KOPT-K1 (cell line): ENCODE data around the gene CALML4.
"Not testable (repeated sequence)": the region's sequence is repeated elsewhere in the genome, so short reads cannot be mapped to it uniquely, and the experiment has no call there.

Experiments
- H3K27ac ChIP-seq: fragments of 200-600 bp; sonication (generic); 2 replicates; pipeline ENCODE4 v1.5.1; 2016; ENCODE audit warnings: antibody characterized with exemption, mild to moderate bottlenecking, low read depth, low read length; ENCODE audit not compliant: poor library complexity, severe bottlenecking
- H3K36me3 ChIP-seq: fragments of 200-600 bp; sonication (generic); 2 replicates; pipeline ENCODE4 v1.5.1; 2017; ENCODE audit warnings: antibody characterized with exemption, mild to moderate bottlenecking, low read length, moderate library complexity; ENCODE audit not compliant: insufficient read depth
- H3K9me3 ChIP-seq: fragments of 200-600 bp; sonication (generic); 2 replicates; pipeline ENCODE4 v1.5.1; 2017; ENCODE audit warnings: antibody characterized with exemption, low read length, mild to moderate bottlenecking; ENCODE audit not compliant: insufficient read depth, poor library complexity, severe bottlenecking

Gene CALML4

GRCh38 chr15:68192804-68193486 lies 12.2 kb downstream of the CALML4 start:
- peaks cover 85% of the 10 kb centered on the region for H3K36me3 ChIP-seq
- no peak overlapping the region for H3K27ac ChIP-seq

GRCh38 chr15:68192117-68192516 lies 13.0 kb downstream of the CALML4 start:
- Histone ChIP-seq H3K27ac (no peak overlapping the region), H3K36me3 (peaks cover 85% of the 10 kb centered on the region), H3K9me3 (no peaks in the 10 kb centered on the region)

More at GRCh38 chr15:68192804-68193486, 12.2 kb downstream of the CALML4 start:
- H3K9me3 ChIP-seq: no peaks in the 10 kb centered on the region

- Histone ChIP-seq H3K36me3 (peaks cover 89% of the 10 kb centered on the region), H3K9me3 (no peaks in the 10 kb centered on the region), H3K27ac (no peak overlapping the region)
These were observed 13.6 kb downstream of the CALML4 start for GRCh38 chr15:68191555-68191954.

DNA sequence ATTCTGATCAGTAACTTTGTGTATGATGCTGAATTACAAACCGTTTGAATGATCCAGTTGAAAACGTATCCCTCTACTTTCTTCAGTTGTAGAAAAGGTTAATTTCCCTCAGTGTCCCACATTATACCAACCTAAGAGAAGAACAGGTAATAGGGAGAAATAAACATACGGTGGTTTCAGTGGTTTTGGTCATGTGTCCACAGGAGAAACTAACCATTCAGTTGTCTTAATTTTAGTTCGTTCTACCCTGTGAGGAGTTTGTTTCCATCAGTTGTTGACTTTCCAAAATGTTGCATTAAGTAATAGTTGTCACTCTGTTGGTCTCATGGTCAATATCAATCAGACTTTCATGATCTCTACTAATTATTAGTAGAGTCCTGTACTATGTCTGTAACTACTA lies 15.1 kb downstream of the CALML4 start:
- no peaks in the 10 kb centered on the region for H3K9me3 ChIP-seq
- H3K27ac ChIP-seq: no peak overlapping the region
- H3K36me3 ChIP-seq: peaks cover 89% of the 10 kb centered on the region

GRCh38 chr15:68188647-68189046 lies 16.5 kb downstream of the CALML4 start:
- peaks cover 93% of the 10 kb centered on the region for H3K36me3 ChIP-seq
- H3K27ac ChIP-seq: no peak overlapping the region
- no peaks in the 10 kb centered on the region for H3K9me3 ChIP-seq

GRCh38 chr15:68187559-68187958 lies 17.6 kb downstream of the CALML4 start:
- Histone ChIP-seq H3K27ac (no peak overlapping the region), H3K36me3 (peaks cover 93% of the 10 kb centered on the region), H3K9me3 (no peaks in the 10 kb centered on the region)

DNA sequence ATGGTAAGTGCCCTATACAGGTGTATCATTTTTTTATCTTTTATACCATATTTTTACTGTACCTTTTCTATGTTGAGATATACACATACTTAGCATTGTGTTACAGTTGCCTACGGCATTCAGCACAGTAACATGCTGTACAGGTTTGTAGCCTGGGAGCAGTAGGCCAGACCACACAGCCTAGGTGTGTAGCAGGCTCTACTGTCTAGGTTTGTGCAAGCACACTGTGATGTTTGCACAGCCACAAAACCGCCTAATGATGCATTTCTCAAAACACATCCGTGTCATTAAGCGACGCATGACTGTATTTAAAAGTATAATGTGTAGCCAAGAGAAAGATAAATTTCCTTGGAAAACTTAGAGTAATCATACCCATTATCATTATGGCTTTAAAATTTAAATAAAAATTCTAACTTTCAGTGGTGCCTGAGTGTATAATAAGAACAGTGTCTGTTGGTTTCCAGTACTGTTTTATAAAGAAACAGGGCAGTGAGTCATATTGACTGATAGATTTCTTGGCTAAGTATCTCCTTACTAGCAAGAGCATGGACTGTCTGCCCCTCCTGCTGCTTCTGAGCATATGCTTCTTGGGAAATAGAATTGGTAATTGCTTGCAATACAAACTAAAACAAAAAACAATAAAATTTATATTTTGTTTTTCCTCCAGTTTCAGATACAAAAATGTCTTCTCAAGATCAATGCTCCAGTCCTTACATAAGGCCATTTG lies 18.3 kb downstream of the CALML4 start:
- H3K36me3 ChIP-seq: peaks cover 92% of the 10 kb centered on the region
- H3K9me3 ChIP-seq: no peaks in the 10 kb centered on the region
- H3K27ac ChIP-seq: no peak overlapping the region

- Histone ChIP-seq H3K36me3 (peaks cover 93% of the 10 kb centered on the region), H3K9me3 (no peaks in the 10 kb centered on the region), H3K27ac (no peak overlapping the region)
These were observed 20.3 kb downstream of the CALML4 start for GRCh38 chr15:68184616-68185480.

GRCh38 chr15:68183616-68184315 lies 21.4 kb downstream of the CALML4 start:
- Histone ChIP-seq H3K9me3 (no peaks in the 10 kb centered on the region), H3K36me3 (peaks cover 93% of the 10 kb centered on the region), H3K27ac (no peak overlapping the region)

DNA sequence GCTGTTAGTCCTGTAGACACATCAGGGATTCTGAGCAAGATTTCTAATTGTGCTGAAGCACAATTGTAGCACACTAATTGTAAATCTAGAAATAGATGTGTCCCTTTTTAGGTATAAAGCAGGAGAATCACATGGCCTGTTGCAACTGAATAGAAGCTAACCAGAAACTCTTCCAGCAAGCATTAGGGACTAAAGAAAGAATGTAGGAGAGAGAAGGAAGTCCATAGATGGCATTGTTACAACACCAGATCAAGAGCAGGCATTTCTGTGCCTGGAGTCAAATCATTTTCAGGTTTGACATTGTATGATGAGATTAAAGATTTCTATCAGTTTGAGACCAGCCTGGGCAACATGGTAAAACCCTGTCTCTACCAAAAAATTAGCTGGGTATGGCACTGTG lies 27.4 kb downstream of the CALML4 start:
- Histone ChIP-seq H3K9me3 (no peaks in the 10 kb centered on the region), H3K36me3 (peaks cover 85% of the 10 kb centered on the region), H3K27ac (no peak overlapping the region)

DNA sequence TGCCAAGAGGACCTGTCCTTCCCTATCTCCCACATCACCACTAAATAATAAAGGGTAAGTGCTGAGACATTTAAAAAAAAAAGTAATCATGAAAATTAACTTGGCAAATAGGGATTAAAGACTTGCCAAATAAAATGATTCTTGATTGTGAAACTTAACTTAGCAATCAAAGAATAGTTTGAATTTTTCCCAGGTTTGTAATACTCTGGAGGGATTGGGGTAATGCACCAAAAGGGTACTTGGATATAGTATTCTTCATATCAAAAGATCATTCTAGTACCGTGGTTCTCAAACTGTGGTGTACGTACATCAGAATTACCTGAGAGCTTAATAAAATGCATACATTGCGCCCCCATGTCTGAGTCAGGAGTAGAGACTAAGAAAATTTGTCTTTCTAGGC lies 28.5 kb downstream of the CALML4 start:
- no peak overlapping the region for H3K27ac ChIP-seq
- peaks cover 74% of the 10 kb centered on the region for H3K36me3 ChIP-seq
- no peaks in the 10 kb centered on the region for H3K9me3 ChIP-seq

DNA sequence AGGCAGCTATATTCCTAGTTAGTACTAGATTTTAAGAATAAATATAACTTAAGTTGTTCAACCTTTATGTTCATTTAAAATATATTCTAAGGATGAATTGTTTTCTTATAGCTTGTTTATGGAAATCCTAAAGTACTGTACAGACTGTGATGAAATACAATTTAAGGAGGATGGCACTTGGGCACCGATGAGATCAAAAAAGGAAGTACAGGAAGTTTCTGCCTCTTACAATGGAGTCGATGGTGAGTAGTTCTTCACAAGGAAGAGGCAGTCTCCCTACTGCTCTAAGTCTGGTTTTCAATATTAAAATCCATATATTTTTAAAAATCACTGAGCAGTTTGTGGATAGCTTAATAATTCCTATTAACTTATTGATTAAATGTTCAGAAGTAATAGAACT lies 29.6 kb downstream of the CALML4 start:
- Histone ChIP-seq H3K36me3 (peaks cover 63% of the 10 kb centered on the region), H3K27ac (no peak overlapping the region), H3K9me3 (no peaks in the 10 kb centered on the region)

- Histone ChIP-seq H3K27ac (no peak overlapping the region), H3K9me3 (no peaks in the 10 kb centered on the region), H3K36me3 (peaks cover 51% of the 10 kb centered on the region)
These were observed 32.0 kb downstream of the CALML4 start for GRCh38 chr15:68173119-68173518.

DNA sequence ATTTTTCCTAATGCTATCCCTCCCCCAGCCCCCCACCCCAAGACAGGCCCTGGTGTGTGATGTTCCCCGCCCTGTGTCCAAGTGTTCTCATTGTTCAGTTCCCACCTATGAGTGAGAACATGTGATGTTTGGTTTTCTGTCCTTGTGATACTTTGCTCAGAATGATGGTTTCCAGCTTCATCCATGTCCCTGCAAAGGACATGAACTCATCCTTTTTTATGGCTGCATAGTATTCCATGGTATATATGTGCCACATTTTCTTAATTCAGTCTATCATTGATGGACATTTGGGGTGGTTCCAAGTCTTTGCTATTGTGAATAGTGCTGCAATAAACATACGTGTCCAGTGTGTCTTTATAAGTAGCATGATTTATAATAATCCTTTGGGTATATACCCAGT lies 33.1 kb downstream of the CALML4 start:
- not testable (repeated sequence) for H3K27ac ChIP-seq, H3K9me3 ChIP-seq
- H3K36me3 ChIP-seq: peaks cover 40% of the 10 kb centered on the region

DNA sequence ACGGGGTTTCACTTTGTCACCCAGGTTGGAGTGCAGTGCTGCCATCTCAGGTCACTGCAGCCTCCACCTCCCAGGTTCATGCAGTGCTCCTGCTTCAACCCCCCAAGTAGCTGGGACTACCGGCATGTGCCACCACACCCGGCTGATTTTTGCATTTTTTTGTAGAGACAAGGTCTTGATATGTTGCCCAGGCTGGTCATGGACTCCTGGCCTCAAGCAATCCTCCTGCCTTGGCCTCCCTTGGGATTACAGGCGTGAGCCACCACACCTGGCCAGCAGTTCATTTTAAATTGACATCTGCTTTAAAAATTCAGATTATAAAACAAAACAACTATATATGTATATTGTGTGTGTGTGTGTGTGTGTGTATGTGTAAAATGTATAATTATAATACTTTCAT lies 38.3 kb downstream of the CALML4 start:
- no peaks in the 10 kb centered on the region for H3K9me3 ChIP-seq
- H3K36me3 ChIP-seq: peaks cover 44% of the 10 kb centered on the region
- H3K27ac ChIP-seq: no peak overlapping the region
